Gastroesophageal sphincter (tissue), 3 donors: ENCODE measurements around the gene IGSF9.

Source experiments
- CTCF ChIP-seq, 4 experiments: fragments of 200-600 bp in 2 of 4; fragments of 450-650 bp in 2 of 4; sonication (generic) in 1 of 4; IDR thresholded peaks; one replicate each; pipeline ENCODE4 v1.5.1; 2017 to 2019; ENCODE audit warnings: antibody characterized with exemption in 4 of 4, mild to moderate bottlenecking in 2 of 4, moderate library complexity in 2 of 4
- POLR2AphosphoS5 ChIP-seq: sonication (generic); formaldehyde crosslinking; IDR thresholded peaks from one replicate; pipeline ENCODE4 v1.6.1; 2017; ENCODE audit warnings: antibody characterized with exemption

GRCh38 chr1:159947942-159948341, 2.5 kb upstream of the IGSF9 start:
- TF ChIP-seq CTCF (IDR thresholded peaks at IDR 0.05) (no peak), POLR2AphosphoS5 (no peak)
